Eye (tissue), 1 donor: ENCODE results near the gene DEPDC5.
"Not testable (repeated sequence)": the region's sequence is repeated elsewhere in the genome, so short reads cannot be mapped to it uniquely, and the experiment has no call there.

ENCODE experiments used
- DNase-seq: peaks from one replicate; pipeline ENCODE4 v3.0.0-alpha.2; 2015

Gene DEPDC5

GRCh38 chr22:31753634-31754501, at the start of gene DEPDC5:
DEPDC5 (plus strand) TSS chr22:31754019; CDS start chr22:31754922, 903 bp downstream.
- peak; percentile 98 for DNase-seq

- DNase-seq, result no peak
These were observed 46.3 kb upstream of the DEPDC5 start for GRCh38 chr22:31707519-31707918.

- not testable (repeated sequence) for DNase-seq
These were observed 42.6 kb upstream of the DEPDC5 start for GRCh38 chr22:31711226-31711625.

- no peak for DNase-seq
These were observed 38.6 kb upstream of the DEPDC5 start for GRCh38 chr22:31715147-31715778.

- no peak for DNase-seq
These were observed 33.9 kb upstream of the DEPDC5 start for GRCh38 chr22:31719850-31720471.

GRCh38 chr22:31723723-31724122, 30.1 kb upstream of the DEPDC5 start:
- DNase-seq, result no peak

- DNase-seq, result no peak
These were observed 27.1 kb upstream of the DEPDC5 start for GRCh38 chr22:31726692-31727091.

GRCh38 chr22:31728857-31729256, 25.0 kb upstream of the DEPDC5 start:
- DNase-seq, result no peak

- DNase-seq, result no peak
These were observed 23.5 kb upstream of the DEPDC5 start for GRCh38 chr22:31730344-31730711.

- no peak for DNase-seq
These were observed 21.6 kb upstream of the DEPDC5 start for GRCh38 chr22:31732089-31732829.

- DNase-seq, result no peak
These were observed 20.2 kb upstream of the DEPDC5 start for GRCh38 chr22:31733580-31734079.

- no peak for DNase-seq
These were observed 19.3 kb upstream of the DEPDC5 start for GRCh38 chr22:31734512-31734911.

GRCh38 chr22:31736458-31736857, 17.4 kb upstream of the DEPDC5 start:
- DNase-seq, result no peak

- DNase-seq, result no peak
These were observed 15.9 kb upstream of the DEPDC5 start for GRCh38 chr22:31737932-31738331.

- no peak for DNase-seq
These were observed 15.3 kb upstream of the DEPDC5 start for GRCh38 chr22:31738566-31738965.

GRCh38 chr22:31739795-31740201, 14.0 kb upstream of the DEPDC5 start:
- DNase-seq, result no peak

GRCh38 chr22:31740314-31740713, 13.5 kb upstream of the DEPDC5 start:
- DNase-seq, result not testable (repeated sequence)

GRCh38 chr22:31742115-31742514, 11.7 kb upstream of the DEPDC5 start:
- no peak for DNase-seq

GRCh38 chr22:31742682-31743081, 11.1 kb upstream of the DEPDC5 start:
- DNase-seq, result no peak

GRCh38 chr22:31743871-31744270, 9.9 kb upstream of the DEPDC5 start:
- DNase-seq, result no peak

- DNase-seq, result no peak
These were observed 6.4 kb upstream of the DEPDC5 start for GRCh38 chr22:31747441-31747840.

- DNase-seq, result peak; percentile 27
These were observed 5.3 kb upstream of the DEPDC5 start for GRCh38 chr22:31748490-31748889.
